H1 (cell line): ENCODE measurements around the gene ZFAND3. TPM values are rescaled to one million over a fixed set of nuclear protein-coding genes. Genes with fewer than 3 reads are reported as not detected.
"Not testable (repeated sequence)": the region's sequence is repeated elsewhere in the genome, so short reads cannot be mapped to it uniquely, and the experiment has no call there.

ENCODE experiments used
- CTCF ChIA-PET: fragments of 300-600 bp; sonication (Branson Sonifier 250); formaldehyde crosslinking; loops from one replicate; lab custom pipeline; 2021; ENCODE audit not compliant: partially characterized antibody; lab: Charles Lee
- POLR2A ChIA-PET: fragments of 300-600 bp; sonication (Branson Sonifier 250); formaldehyde crosslinking; loops from one replicate; lab custom pipeline; 2021; ENCODE audit warnings: inconsistent platforms; ENCODE audit not compliant: partially characterized antibody; lab: Charles Lee
- DNase-seq, 2 experiments: peaks; one replicate each; pipeline versions ENCODE4 v3.0.0 to v3.0.0-alpha.2; 2010 to 2022; ENCODE audit warnings: low spot score in 2 of 2, low read depth in 1 of 2, mixed read lengths in 1 of 2
- FAIRE-seq: peaks from 2 replicates; lab custom pipeline; 2011; peaks lifted over from hg19 to GRCh38; lab: Jason Lieb, UNC
- H2AFZ ChIP-seq: 2 replicates; pipeline ENCODE4 v1.8.1; 2012; ENCODE audit warnings: low read length, inconsistent platforms
- H2AK5ac ChIP-seq: 2 replicates; pipeline ENCODE4 v1.6.1; 2013; ENCODE audit warnings: low read depth, low read length
- H2BK120ac ChIP-seq: replicated peaks from 2 replicates; pipeline ENCODE3; 2013; ENCODE audit warnings: low read depth, low read length, inconsistent platforms
- H2BK12ac ChIP-seq: 2 replicates; pipeline ENCODE4 v1.6.1; 2013; ENCODE audit warnings: low read depth, low read length
- H2BK15ac ChIP-seq: 2 replicates; pipeline ENCODE4 v1.6.1; 2013; ENCODE audit warnings: low read length
- H2BK20ac ChIP-seq: 2 replicates; pipeline ENCODE4 v1.6.1; 2013; ENCODE audit warnings: low read length
- H2BK5ac ChIP-seq: 2 replicates; pipeline ENCODE4 v1.6.1; 2013; ENCODE audit warnings: low read depth, low read length
- H3K14ac ChIP-seq: 2 replicates; pipeline ENCODE4 v1.6.1; 2013; ENCODE audit warnings: inconsistent platforms; ENCODE audit not compliant: insufficient read length
- H3K18ac ChIP-seq: 2 replicates; pipeline ENCODE4 v1.6.1; 2013; ENCODE audit warnings: low read length; ENCODE audit errors: extremely low read depth
- H3K23ac ChIP-seq: 2 replicates; pipeline ENCODE4 v1.6.1; 2013; ENCODE audit warnings: inconsistent platforms; ENCODE audit not compliant: insufficient read length
- H3K23me2 ChIP-seq: 2 replicates; pipeline ENCODE4 v1.6.1; 2013; ENCODE audit warnings: low read depth, low read length
- H3K27ac ChIP-seq: 2 replicates; pipeline ENCODE4 v1.6.1; 2011; ENCODE audit warnings: low read depth, low read length, inconsistent platforms
- H3K27me3 ChIP-seq, 4 experiments: replicated peaks in 1 of 4; 1 replicate in 1 of 4; 2 replicates in 3 of 4; pipeline versions ENCODE4 v1.6.1 to v1.8.1; 2011 to 2013; ENCODE audit warnings: low read length in 3 of 4, mild to moderate bottlenecking in 3 of 4, inconsistent platforms in 2 of 4, mixed read lengths in 2 of 4, moderate library complexity in 1 of 4; ENCODE audit not compliant: control insufficient read depth in 3 of 4, insufficient read depth in 3 of 4; ENCODE audit errors: extremely low read depth in 1 of 4
- H3K36me3 ChIP-seq, 4 experiments: 2 replicates each; pipeline versions ENCODE4 v1.6.1 to v1.8.1; 2011 to 2013; ENCODE audit warnings: mild to moderate bottlenecking in 4 of 4, low read length in 3 of 4, moderate library complexity in 2 of 4, control low read depth in 1 of 4, inconsistent platforms in 1 of 4; ENCODE audit not compliant: insufficient read depth in 4 of 4, control insufficient read depth in 2 of 4
- H3K4ac ChIP-seq: replicated peaks from 2 replicates; pipeline ENCODE3; 2013; ENCODE audit warnings: low read length, low read depth, mixed read lengths, inconsistent platforms; ENCODE audit not compliant: insufficient read length
- H3K4me1 ChIP-seq, 4 experiments: replicated peaks in 1 of 4; 1 replicate in 1 of 4; 2 replicates in 3 of 4; pipeline versions ENCODE4 v1.6.1 to v1.8.1; 2011 to 2013; ENCODE audit warnings: low read length in 3 of 4, inconsistent platforms in 2 of 4, mixed read lengths in 1 of 4; ENCODE audit not compliant: insufficient read depth in 4 of 4, control insufficient read depth in 3 of 4
- H3K4me2 ChIP-seq, 2 experiments: 2 replicates each; pipeline versions ENCODE4 v1.6.1 to v1.8.1; 2011 to 2013; ENCODE audit warnings: low read depth in 2 of 2, low read length in 2 of 2, control low read depth in 1 of 2, inconsistent platforms in 1 of 2, mild to moderate bottlenecking in 1 of 2; ENCODE audit not compliant: insufficient read depth in 1 of 2
- H3K4me3 ChIP-seq, 4 experiments: fragments of 200-600, 300-600 bp in 1 of 4; sonication (generic), shearing (Covaris generic), sonication (Bioruptor Twin) in 1 of 4; 2 replicates each; pipeline versions ENCODE4 v1.5.1 to v1.8.1; 2011 to 2016; ENCODE audit warnings: low read length in 4 of 4, low read depth in 3 of 4, control low read depth in 2 of 4, inconsistent platforms in 2 of 4, mild to moderate bottlenecking in 2 of 4, mixed read lengths in 1 of 4, moderate library complexity in 1 of 4; ENCODE audit not compliant: insufficient read depth in 2 of 4; ENCODE audit errors: extremely low read depth in 1 of 4
- H3K56ac ChIP-seq: replicated peaks from 2 replicates; pipeline ENCODE3; 2013; ENCODE audit warnings: low read depth, mild to moderate bottlenecking, mixed read lengths, low read length, inconsistent platforms; ENCODE audit not compliant: insufficient read length
- H3K79me1 ChIP-seq: 2 replicates; pipeline ENCODE4 v1.6.1; 2013; ENCODE audit warnings: low read depth, low read length, control low read depth
- H3K79me2 ChIP-seq, 2 experiments: 2 replicates each; pipeline versions ENCODE4 v1.6.1 to v1.8.1; 2012 to 2013; ENCODE audit warnings: low read length in 2 of 2, mild to moderate bottlenecking in 2 of 2, inconsistent platforms in 1 of 2; ENCODE audit not compliant: insufficient read depth in 2 of 2, control insufficient read depth in 1 of 2
- H3K9ac ChIP-seq, 4 experiments: replicated peaks in 1 of 4; 1 replicate in 1 of 4; 2 replicates in 3 of 4; pipeline versions ENCODE4 v1.6.1 to v1.8.1; 2011 to 2013; ENCODE audit warnings: low read depth in 3 of 4, low read length in 3 of 4, control low read depth in 2 of 4, mild to moderate bottlenecking in 2 of 4, moderate library complexity in 2 of 4, inconsistent platforms in 1 of 4; ENCODE audit errors: extremely low read depth in 1 of 4
- H3K9me3 ChIP-seq, 2 experiments: 2 replicates each; pipeline versions ENCODE4 v1.6.1 to v1.8.1; 2012 to 2013; ENCODE audit warnings: mild to moderate bottlenecking in 2 of 2, moderate library complexity in 2 of 2, control low read depth in 1 of 2, inconsistent platforms in 1 of 2, low read depth in 1 of 2, low read length in 1 of 2, mixed read lengths in 1 of 2; ENCODE audit not compliant: insufficient read depth in 2 of 2
- H4K20me1 ChIP-seq, 2 experiments: replicated peaks in 1 of 2; 2 replicates each; pipeline versions ENCODE3 to v1.8.1; 2011 to 2013; ENCODE audit warnings: inconsistent platforms in 2 of 2, low read length in 2 of 2, mild to moderate bottlenecking in 1 of 2; ENCODE audit not compliant: insufficient read depth in 2 of 2, control insufficient read depth in 1 of 2
- H4K5ac ChIP-seq: 2 replicates; pipeline ENCODE4 v1.6.1; 2013; ENCODE audit warnings: low read length, low read depth, mixed read lengths, inconsistent platforms; ENCODE audit not compliant: insufficient read length
- H4K8ac ChIP-seq: 2 replicates; pipeline ENCODE4 v1.8.0; 2013; ENCODE audit warnings: mild to moderate bottlenecking, moderate library complexity, low read length, inconsistent platforms; ENCODE audit not compliant: insufficient read depth; ENCODE audit errors: extremely low read depth
- H4K91ac ChIP-seq: replicated peaks from 2 replicates; pipeline ENCODE3; 2013; ENCODE audit warnings: low read length, mixed read lengths, inconsistent platforms; ENCODE audit not compliant: insufficient read length
- WGBS, 2 experiments: shearing (Covaris generic) in 1 of 2; methylation state at CpG; one replicate each; pipeline versions ENCODE4 v1.1.6 to v1.1.7; 2013 to 2015; ENCODE audit warnings: low lambda C conversion rate in 2 of 2, mixed read lengths in 2 of 2, inconsistent platforms in 1 of 2, low coverage in 1 of 2, missing lambda C conversion rate in 1 of 2; ENCODE audit not compliant: insufficient replicate concordance in 2 of 2, insufficient coverage in 1 of 2, insufficient read length in 1 of 2; ENCODE audit errors: extremely low coverage in 1 of 2, missing lambda C conversion rate in 1 of 2; 5-methylcytosine and 5-hydroxymethylcytosine counted together
- polyA plus RNA-seq, 7 experiments: library from polyadenylated mRNA; depleted of rRNA in 3 of 7; stranded (reverse) in 5 of 7; unstranded in 2 of 7; fragments of >200 nt in 5 of 7; fragments of 200-250 nt in 2 of 7; gene quantifications; 1 replicate in 5 of 7; 2 replicates in 1 of 7; 4 replicates in 1 of 7; pipeline versions ENCODE4 v1.2.1 to v1.2.3, GENCODE V29; 2011 to 2013; ENCODE audit warnings: missing spikeins in 2 of 7, mixed read lengths in 2 of 7
- total RNA-seq: library from RNA; stranded (reverse); fragmentation: NEBNext Ultra II Directional; extraction: Animal tissue kit (Norgen Biotek cat#: 25700); gene quantifications from 2 replicates; pipeline ENCODE4 v1.2.1, GENCODE V29; 2021

Gene ZFAND3
- total and polyA plus RNA-seq, 2 of the 8 experiments (the other 6 are each of a cell fraction or from before 2014, with no cell fraction given), result 13.0 to 51.3 TPM

DNA sequence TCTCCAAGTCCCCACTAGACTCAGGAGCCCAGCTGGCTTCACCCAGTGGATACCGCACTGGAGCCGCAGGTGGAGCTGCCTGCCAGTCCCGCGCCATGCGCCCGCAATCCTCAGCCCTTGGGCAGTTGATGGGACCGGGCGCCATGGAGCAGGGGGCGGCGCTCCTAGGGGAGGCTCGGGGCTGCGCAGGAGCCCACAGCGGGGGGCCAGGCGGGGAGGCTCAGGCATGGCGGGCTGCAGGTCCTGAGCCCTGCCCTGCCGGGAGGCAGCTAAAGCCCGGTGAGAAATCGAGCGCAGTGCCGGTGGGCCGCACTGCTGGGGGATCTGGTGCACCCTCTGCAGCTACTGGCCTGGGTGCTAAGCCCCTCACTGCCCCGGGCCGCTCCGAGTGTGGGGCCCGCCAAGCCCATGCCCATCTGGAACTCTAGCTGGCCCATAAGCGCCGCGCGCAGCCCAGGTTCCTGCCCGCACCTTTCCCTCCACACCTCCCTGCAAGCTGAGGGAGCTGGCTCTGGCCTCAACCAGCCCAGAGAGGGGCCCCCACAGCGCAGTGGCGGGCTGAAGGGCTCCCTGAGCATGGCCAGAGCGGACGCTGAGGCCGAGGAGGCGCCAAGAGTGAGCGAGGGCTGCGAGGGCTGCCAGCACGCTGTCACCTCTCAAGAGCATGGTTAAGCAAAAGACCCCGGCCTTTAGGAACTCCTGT is 304.8 kb downstream of the ZFAND3 start:
- H3K9ac ChIP-seq, POLR2A ChIA-PET, H2AK5ac ChIP-seq, FAIRE-seq, H3K4me2 ChIP-seq, H2BK5ac ChIP-seq, H3K14ac ChIP-seq, H2BK120ac ChIP-seq, H3K79me1 ChIP-seq, H2BK15ac ChIP-seq, H3K23me2 ChIP-seq, H3K36me3 ChIP-seq, H2BK20ac ChIP-seq, H3K56ac ChIP-seq, H2AFZ ChIP-seq, H4K20me1 ChIP-seq, H3K4ac ChIP-seq, H3K27ac ChIP-seq, H3K4me1 ChIP-seq, DNase-seq, H4K5ac ChIP-seq, H2BK12ac ChIP-seq, H3K27me3 ChIP-seq, H3K18ac ChIP-seq, H4K91ac ChIP-seq, H3K79me2 ChIP-seq, H3K9me3 ChIP-seq, H4K8ac ChIP-seq, H3K23ac ChIP-seq, H3K4me3 ChIP-seq: not testable (repeated sequence)
- WGBS, 2 experiments, result 88% methylated on average over 23 of the region's 40 CpGs; no CpG with 5 or more reads in 1 of the 2 experiments
- CTCF ChIA-PET, result interaction anchor here (1.1 to 1.2 kb wide), 2 partner anchors 9 to 91 kb away, joined by 3 to 5 read pairs; no protein-coding TSS in a partner anchor
